Calu3 (cell line): ENCODE measurements around the gene GNA15. TPM values are rescaled to one million over a fixed set of nuclear protein-coding genes. Genes with fewer than 3 reads are reported as not detected.

ENCODE experiments used
- BruUV-seq: library from RNA; stranded (reverse); fragments of 400-500 nt; replicated peaks from 2 replicates; lab custom pipeline; 2021; lab: Mats Ljungman, UMichigan
- CTCF ChIA-PET: fragments of 300-600 bp; sonication (Branson Sonifier 250); formaldehyde crosslinking; loops from one replicate; lab custom pipeline; 2022; ENCODE audit warnings: antibody characterized with exemption; lab: Charles Lee
- DNase-seq: peaks from one replicate; pipeline ENCODE4 v3.0.0; 2022
- H3K27ac Mint-ChIP-seq: one replicate; pipeline ENCODE4 v1.8.0; 2022; ENCODE audit warnings: mixed read lengths; ENCODE audit not compliant: unreplicated experiment
- H3K27me3 Mint-ChIP-seq: one replicate; pipeline ENCODE4 v1.8.0; 2022; ENCODE audit warnings: mixed read lengths; ENCODE audit not compliant: unreplicated experiment
- H3K36me3 Mint-ChIP-seq: one replicate; pipeline ENCODE4 v1.8.0; 2022; ENCODE audit warnings: mild to moderate bottlenecking, moderate library complexity, mixed read lengths; ENCODE audit not compliant: insufficient read depth, unreplicated experiment
- H3K4me1 Mint-ChIP-seq: one replicate; pipeline ENCODE4 v1.8.0; 2022; ENCODE audit warnings: mild to moderate bottlenecking, low read depth, mixed read lengths; ENCODE audit not compliant: unreplicated experiment
- H3K4me3 Mint-ChIP-seq: one replicate; pipeline ENCODE4 v1.8.0; 2022; ENCODE audit warnings: mild to moderate bottlenecking, low read depth, moderate library complexity, mixed read lengths; ENCODE audit not compliant: unreplicated experiment
- H3K9me3 Mint-ChIP-seq: one replicate; pipeline ENCODE4 v1.8.0; 2022; ENCODE audit warnings: low read depth, mixed read lengths; ENCODE audit not compliant: unreplicated experiment
- CTCF ChIP-seq: fragments of 200-600 bp; IDR thresholded peaks from one replicate; pipeline ENCODE4 v1.8.0; 2022; ENCODE audit warnings: antibody characterized with exemption; ENCODE audit not compliant: unreplicated experiment
- intact Hi-C: fragments of 100-400 bp; cut with micrococcal nuclease; formaldehyde crosslinking; loops from one replicate; pipeline ENCODE4 v1.10.0; 2022; ENCODE audit not compliant: unreplicated experiment
- total RNA-seq: library from RNA; stranded (reverse); gene quantifications from 2 replicates; pipeline ENCODE4 v1.2.3, GENCODE V29; 2022

Gene GNA15
- total RNA-seq, 1 experiment from 2014 or later: 6.5 TPM

GRCh38 chr19:3133793-3134116 is 2.1 kb upstream of the GNA15 start:
- no TSS peak for BruUV-seq
- CTCF ChIA-PET: no interaction called here
- Mint-ChIP-seq H3K36me3 (no peaks in the 10 kb centered on the region), H3K4me1 (no peaks in the 10 kb centered on the region), H3K27ac (no peak overlapping the region), H3K27me3 (no peaks in the 10 kb centered on the region), H3K9me3 (no peaks in the 10 kb centered on the region), H3K4me3 (no peak overlapping the region)
- no peak for TF ChIP-seq CTCF
- DNase-seq: no peak
- intact Hi-C loops: no loop called here

GRCh38 chr19:3136684-3137055 is 837 bp downstream of the GNA15 start:
- DNase-seq: no peak
- H3K27ac Mint-ChIP-seq: no peak overlapping the region
- peak overlapping the region; percentile 54 for H3K4me3 Mint-ChIP-seq
- intact Hi-C loops: no loop called here
- peaks cover 10% of the 10 kb centered on the region for H3K4me1 Mint-ChIP-seq
- H3K27me3 Mint-ChIP-seq: no peaks in the 10 kb centered on the region
- no peaks in the 10 kb centered on the region for H3K36me3 Mint-ChIP-seq
- TF ChIP-seq CTCF: no peak
- BruUV-seq: no TSS peak
- H3K9me3 Mint-ChIP-seq: no peaks in the 10 kb centered on the region
- CTCF ChIA-PET: interaction anchor here (0.7 kb wide), 1 partner anchor 34 kb away, joined by 6 read pairs; no protein-coding TSS in a partner anchor

GRCh38 chr19:3137119-3137518 is 1.3 kb downstream of the GNA15 start:
- no peaks in the 10 kb centered on the region for H3K9me3 Mint-ChIP-seq
- no peak overlapping the region for H3K27ac Mint-ChIP-seq
- no peaks in the 10 kb centered on the region for H3K36me3 Mint-ChIP-seq
- TF ChIP-seq CTCF: no peak
- intact Hi-C loops: no loop called here
- peak overlapping the region; percentile 54 for H3K4me3 Mint-ChIP-seq
- CTCF ChIA-PET: interaction anchor here (0.7 kb wide), 1 partner anchor 33 kb away, joined by 6 read pairs; no protein-coding TSS in a partner anchor
- peaks cover 10% of the 10 kb centered on the region for H3K4me1 Mint-ChIP-seq
- no peak for DNase-seq
- BruUV-seq: no TSS peak
- H3K27me3 Mint-ChIP-seq: no peaks in the 10 kb centered on the region

GRCh38 chr19:3138268-3138667 is 2.4 kb downstream of the GNA15 start:
- H3K9me3 Mint-ChIP-seq: no peaks in the 10 kb centered on the region
- intact Hi-C loops: no loop called here
- peaks cover 10% of the 10 kb centered on the region for H3K4me1 Mint-ChIP-seq
- no peaks in the 10 kb centered on the region for H3K27me3 Mint-ChIP-seq
- CTCF ChIA-PET: interaction anchor here (2.4 kb wide), 1 partner anchor 9 kb away, joined by 8 read pairs; no protein-coding TSS in a partner anchor
- TF ChIP-seq CTCF: no peak
- no peak overlapping the region for H3K4me3 Mint-ChIP-seq
- H3K27ac Mint-ChIP-seq: no peak overlapping the region
- H3K36me3 Mint-ChIP-seq: no peaks in the 10 kb centered on the region
- no peak for DNase-seq
- no TSS peak for BruUV-seq
